ENCODE data around the gene ZNF408.
"Not testable (repeated sequence)": the region's sequence is repeated elsewhere in the genome, so short reads cannot be mapped to it uniquely, and the experiment has no call there.

ZNF408 gene

GRCh38 chr11:46700241-46701077 is at the start of gene ZNF408, which contains the start of gene ARHGAP1:
TSS of gene ZNF408 (plus strand) at chr11:46701031. CDS start at chr11:46701048, 17 bp downstream.
TSS of gene ARHGAP1 (minus strand) at chr11:46700619. CDS start at chr11:46696107, 4,512 bp downstream.
- peak; percentile 99 for DNase-seq (ENCODE audit: low spot score)

GRCh38 chr11:46655631-46656030 is 45.2 kb upstream of the ZNF408 start:
- no peak for DNase-seq (ENCODE audit: low spot score)

DNA sequence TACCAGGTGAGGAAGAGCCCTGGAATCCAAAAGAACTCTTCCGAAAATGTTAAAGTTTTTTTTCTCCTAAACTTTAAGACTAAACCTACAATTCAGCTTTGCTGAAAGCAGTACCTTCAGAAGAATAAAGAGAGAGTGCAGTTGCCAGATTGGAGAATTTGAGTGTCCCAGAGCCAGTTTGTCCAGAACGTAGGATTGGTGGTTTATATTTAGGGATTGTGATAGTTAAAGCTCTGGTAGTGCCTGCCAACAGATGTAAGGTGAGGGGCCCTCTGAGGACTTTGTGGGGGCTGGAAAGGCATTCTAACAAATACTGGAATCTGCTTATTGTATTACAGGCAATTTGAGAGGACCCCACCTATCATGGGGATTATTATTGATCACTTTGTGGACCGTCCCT is 43.6 kb upstream of the ZNF408 start:
- no peak for DNase-seq (ENCODE audit: low spot score)

- no peak for DNase-seq (ENCODE audit: low spot score)
Observed at GRCh38 chr11:46658259-46658658, 42.6 kb upstream of the ZNF408 start.

DNA sequence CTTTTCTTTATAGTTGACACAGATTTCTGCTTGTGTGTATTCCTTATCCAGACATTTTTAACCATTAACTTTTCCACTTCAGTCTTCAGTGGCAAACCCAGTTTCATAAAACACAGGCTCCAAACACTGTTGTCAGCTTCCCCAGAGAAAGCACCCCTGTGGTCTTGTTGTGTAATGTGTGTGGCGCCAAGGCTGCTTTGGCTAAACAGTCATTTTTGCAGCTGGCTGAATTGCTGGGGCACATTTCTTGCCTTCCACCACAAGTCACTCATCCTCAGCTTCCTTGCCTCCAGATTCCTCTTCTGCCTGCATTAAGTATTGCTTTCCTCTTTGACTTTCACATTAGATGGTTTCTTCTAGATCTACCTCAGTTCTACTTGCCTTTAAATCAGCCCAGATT is 40.9 kb upstream of the ZNF408 start:
- DNase-seq (ENCODE audit: low spot score), result peak; percentile 49

GRCh38 chr11:46661836-46662235 is 39.0 kb upstream of the ZNF408 start:
- DNase-seq (ENCODE audit: low spot score), result peak; percentile 60

GRCh38 chr11:46662366-46662765 is 38.5 kb upstream of the ZNF408 start:
- no peak for DNase-seq (ENCODE audit: low spot score)

GRCh38 chr11:46663277-46663940 is 37.4 kb upstream of the ZNF408 start:
- no peak for DNase-seq (ENCODE audit: low spot score)

DNA sequence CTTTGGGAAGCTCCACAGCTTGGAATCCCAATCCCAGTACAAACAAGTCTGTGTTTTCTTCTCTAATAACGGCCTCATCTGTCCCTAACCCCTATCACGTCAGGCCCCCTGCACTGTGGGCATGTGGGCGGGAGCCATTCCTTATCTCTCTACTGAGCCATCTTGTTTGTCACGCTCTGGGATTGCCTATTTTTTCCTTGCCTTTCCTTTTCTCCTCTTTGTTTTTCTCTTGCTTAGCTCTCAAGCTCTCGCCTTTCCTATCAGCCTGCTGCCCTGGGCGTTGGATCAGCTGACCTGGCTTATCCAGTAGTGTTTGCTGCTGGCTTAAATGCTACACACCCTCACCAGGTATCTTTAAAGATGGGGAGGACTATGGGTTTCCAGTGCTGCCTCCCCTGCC is 36.2 kb upstream of the ZNF408 start:
- no peak for DNase-seq (ENCODE audit: low spot score)

GRCh38 chr11:46665356-46665755 is 35.5 kb upstream of the ZNF408 start:
- no peak for DNase-seq (ENCODE audit: low spot score)

GRCh38 chr11:46666516-46666915 is 34.3 kb upstream of the ZNF408 start:
- DNase-seq (ENCODE audit: low spot score), result no peak

- DNase-seq (ENCODE audit: low spot score), result no peak
Observed at GRCh38 chr11:46667043-46667481, 33.8 kb upstream of the ZNF408 start.

- DNase-seq (ENCODE audit: low spot score), result no peak
Observed at GRCh38 chr11:46668480-46669085, 32.2 kb upstream of the ZNF408 start.

GRCh38 chr11:46669711-46670139 is 31.1 kb upstream of the ZNF408 start:
- DNase-seq (ENCODE audit: low spot score), result no peak

DNA sequence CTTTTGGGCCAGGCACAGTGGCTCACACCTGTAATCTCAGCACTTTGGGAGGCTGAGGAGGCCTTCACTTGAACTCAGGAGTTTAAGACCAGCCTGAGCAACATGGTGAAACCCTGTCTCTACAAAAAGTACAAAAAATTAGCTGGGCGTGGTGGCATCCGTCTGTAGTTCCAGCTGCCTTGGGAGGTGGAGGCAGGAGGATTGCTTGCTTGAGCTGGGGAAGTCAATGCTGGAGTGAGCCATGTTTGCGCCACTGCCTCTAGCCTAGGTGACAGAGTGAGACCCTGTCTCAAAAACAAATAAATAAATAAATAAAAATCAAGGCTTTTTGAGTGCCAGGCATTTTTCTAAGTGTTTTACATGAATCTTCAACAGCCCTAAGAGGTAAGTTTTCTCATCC is 30.3 kb upstream of the ZNF408 start:
- DNase-seq (ENCODE audit: low spot score), result not testable (repeated sequence)

DNA sequence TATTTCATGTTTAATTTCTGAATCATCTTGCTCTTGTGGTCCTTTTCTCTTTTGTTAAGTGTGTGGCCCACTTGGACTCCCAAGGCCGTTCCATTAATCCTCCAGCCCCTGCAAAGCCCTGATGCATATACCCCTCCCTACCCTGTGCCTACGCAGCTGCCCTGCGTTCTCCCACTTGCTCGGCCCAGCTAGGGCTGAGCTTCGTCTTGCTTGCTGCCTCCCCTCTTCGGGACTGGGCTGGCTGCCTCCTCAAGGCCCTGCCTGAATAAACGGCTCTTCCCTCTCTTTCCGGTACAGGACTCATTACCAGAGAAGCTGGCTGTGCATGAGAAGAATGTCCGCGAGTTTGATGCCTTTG is 28.9 kb upstream of the ZNF408 start:
- DNase-seq (ENCODE audit: low spot score), result no peak

- DNase-seq (ENCODE audit: low spot score), result no peak
Observed at GRCh38 chr11:46672381-46672839, 28.4 kb upstream of the ZNF408 start.

DNA sequence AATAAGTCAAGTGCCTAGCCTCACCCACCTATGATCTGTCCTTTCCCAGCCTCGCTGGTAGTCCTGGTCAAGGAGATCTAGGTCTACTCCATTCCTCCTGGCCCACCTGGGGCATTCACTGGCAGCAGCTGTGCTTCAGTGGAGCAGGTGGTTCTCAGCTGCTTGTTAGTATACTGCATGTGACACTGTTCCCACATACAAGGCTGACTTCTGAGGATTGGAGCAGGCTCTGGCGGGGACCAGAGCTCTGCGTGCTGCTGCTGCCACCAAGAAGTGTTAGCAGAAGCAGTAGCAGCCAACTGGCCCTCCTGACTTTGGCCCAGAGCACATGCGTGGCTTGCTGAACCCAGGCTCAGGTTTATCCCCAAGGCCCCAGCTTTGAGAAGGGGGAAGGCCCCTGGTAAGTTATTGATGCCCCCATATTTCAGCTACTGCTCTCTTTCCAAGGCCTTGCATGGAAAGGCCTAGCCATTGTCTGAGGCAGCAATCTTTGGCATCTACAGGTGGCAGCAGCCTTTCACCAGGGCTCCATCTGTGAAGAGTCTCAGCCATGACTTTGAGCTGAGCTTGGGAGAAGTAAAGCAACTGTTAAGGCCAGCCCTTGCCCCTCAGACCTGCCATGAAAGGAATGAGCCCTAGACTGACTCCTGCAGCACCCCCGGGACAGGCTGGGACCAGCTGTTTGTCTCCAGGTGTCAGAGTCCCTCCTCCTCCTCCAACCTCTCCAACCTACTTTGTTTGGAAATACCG is 26.9 kb upstream of the ZNF408 start:
- no peak for DNase-seq (ENCODE audit: low spot score)

- no peak for DNase-seq (ENCODE audit: low spot score)
Observed at GRCh38 chr11:46674463-46675287, 26.2 kb upstream of the ZNF408 start.

DNA sequence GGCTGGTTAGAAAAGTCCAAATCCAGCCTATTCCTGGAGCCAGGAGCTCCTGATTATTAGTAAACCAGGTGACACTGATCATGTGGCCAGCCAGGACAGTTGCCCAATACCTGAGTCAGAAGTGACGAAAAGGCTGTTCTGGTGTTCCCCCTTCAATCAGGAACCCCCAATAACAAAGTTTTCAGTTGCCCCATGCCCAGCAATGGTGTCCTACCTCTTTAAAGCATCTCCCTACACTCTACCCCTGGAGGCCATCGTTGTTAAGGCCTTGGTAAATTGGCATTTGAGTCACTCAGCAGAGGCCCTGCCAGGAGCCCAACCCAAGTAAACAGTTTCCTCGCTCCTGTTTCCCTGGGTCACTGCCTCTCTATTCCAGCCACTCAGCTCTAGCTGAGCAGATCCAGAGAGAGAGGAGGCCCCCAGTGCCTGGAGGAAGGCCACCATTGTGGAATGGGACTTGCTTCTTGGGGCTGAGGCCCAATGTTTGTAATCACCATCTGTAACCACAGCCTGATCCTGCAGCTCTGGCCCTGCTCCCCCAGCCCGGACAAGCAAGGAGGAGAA is 25.5 kb upstream of the ZNF408 start:
- DNase-seq (ENCODE audit: low spot score), result peak; percentile 73

- DNase-seq (ENCODE audit: low spot score), result no peak
Observed at GRCh38 chr11:46675949-46676348, 24.9 kb upstream of the ZNF408 start.
